ENCODE data around the gene KCNV2.
"Not testable (repeated sequence)": the region's sequence is repeated elsewhere in the genome, so short reads cannot be mapped to it uniquely, and the experiment has no call there.

KCNV2 gene

GRCh38 chr9:2717385-2717784 lies at the start of gene KCNV2:
KCNV2 (plus strand) TSS chr9:2717510; CDS start chr9:2717740, 230 bp downstream.
- DNase-seq (ENCODE audit: low spot score) = no peak

- no peak for DNase-seq (ENCODE audit: low spot score)
Observed at GRCh38 chr9:2673161-2673560, 44.1 kb upstream of the KCNV2 start.

GRCh38 chr9:2674141-2674824 lies 43.0 kb upstream of the KCNV2 start:
- DNase-seq (ENCODE audit: low spot score) = no peak

GRCh38 chr9:2675834-2676233 lies 41.5 kb upstream of the KCNV2 start:
- DNase-seq (ENCODE audit: low spot score) = no peak

GRCh38 chr9:2676466-2676865 lies 40.8 kb upstream of the KCNV2 start:
- DNase-seq (ENCODE audit: low spot score) = no peak

- no peak for DNase-seq (ENCODE audit: low spot score)
Observed at GRCh38 chr9:2677915-2678889, 39.1 kb upstream of the KCNV2 start.

GRCh38 chr9:2679011-2679410 lies 38.3 kb upstream of the KCNV2 start:
- DNase-seq (ENCODE audit: low spot score) = no peak

GRCh38 chr9:2681981-2682380 lies 35.3 kb upstream of the KCNV2 start:
- DNase-seq (ENCODE audit: low spot score) = no peak

DNA sequence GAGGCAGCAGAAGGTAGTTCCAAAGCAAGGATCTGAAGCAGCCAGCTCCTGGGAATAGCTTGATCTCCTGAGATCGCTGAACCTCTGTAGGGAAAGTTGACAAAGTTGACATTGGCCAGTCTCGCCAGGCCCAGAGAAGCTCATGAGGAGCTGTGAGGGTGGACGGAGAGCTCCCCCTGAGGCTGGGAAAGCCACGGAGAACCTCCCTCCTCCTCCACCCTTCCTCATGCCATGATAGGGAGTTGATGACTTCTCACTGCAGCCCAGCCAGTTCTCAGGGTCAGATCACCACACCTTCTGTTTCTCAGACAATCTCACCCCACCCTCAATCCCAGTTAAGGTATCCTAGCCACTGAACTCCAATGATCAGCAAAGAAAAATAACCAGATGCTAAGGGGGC lies 30.4 kb upstream of the KCNV2 start:
- DNase-seq (ENCODE audit: low spot score) = no peak

GRCh38 chr9:2688636-2689035 lies 28.7 kb upstream of the KCNV2 start:
- DNase-seq (ENCODE audit: low spot score) = no peak

DNA sequence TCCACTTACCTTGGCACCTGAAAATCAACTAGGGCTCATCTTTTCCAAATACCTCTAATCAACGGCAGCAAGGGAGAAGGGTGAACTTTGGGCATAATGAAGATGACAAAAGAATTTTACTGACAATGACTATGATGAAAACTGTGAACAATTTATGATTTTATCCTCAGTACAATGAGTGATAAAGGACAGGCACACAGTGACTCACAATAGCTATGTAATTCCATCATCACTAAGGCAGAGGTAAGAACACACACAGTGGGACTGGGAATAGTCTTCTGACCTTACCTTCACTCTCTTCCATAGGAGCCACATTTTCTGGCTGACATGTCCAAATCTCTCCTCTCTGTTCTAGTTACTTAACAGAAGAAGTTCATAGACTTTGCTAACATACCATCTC lies 26.1 kb upstream of the KCNV2 start:
- no peak for DNase-seq (ENCODE audit: low spot score)

GRCh38 chr9:2691626-2692025 lies 25.7 kb upstream of the KCNV2 start:
- no peak for DNase-seq (ENCODE audit: low spot score)

DNA sequence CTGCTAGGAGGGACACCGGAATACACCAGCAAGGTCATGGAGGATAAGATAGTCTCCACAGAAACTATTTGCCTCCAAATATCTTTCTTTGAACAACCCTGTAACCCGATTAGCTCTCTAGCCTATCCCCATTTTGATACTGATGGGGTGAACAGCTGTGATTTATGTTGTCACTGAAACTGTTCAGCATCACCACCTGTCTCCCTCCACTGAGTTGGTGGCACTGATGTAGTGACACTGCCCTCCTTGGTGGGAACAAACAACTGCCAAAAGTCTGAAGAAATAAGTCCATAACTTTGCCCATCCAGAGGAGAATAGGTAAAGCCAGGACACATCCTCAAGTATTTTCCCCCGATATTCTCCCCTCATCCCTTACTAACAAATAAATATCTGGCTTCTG lies 24.3 kb upstream of the KCNV2 start:
- DNase-seq (ENCODE audit: low spot score) = no peak

DNA sequence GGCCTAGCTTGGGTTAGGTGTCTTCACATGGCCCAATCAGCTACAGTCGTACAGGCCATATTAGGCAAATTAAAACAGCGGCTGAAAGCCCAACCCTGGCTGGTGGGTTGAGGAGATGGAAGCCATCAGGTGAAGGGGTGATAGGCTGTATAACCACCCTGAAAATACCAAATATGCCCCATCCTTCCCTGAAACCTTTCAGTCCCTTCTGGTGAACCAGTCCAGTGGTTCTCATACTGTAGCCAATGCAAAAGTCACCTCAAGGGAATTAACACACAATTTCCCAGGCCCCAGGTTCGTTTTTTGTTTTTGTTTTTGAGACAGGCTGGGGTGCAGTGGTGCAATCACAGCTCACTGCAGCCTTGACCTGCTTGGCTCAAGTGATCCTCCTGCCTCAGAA lies 19.8 kb upstream of the KCNV2 start:
- DNase-seq (ENCODE audit: low spot score) = no peak

DNA sequence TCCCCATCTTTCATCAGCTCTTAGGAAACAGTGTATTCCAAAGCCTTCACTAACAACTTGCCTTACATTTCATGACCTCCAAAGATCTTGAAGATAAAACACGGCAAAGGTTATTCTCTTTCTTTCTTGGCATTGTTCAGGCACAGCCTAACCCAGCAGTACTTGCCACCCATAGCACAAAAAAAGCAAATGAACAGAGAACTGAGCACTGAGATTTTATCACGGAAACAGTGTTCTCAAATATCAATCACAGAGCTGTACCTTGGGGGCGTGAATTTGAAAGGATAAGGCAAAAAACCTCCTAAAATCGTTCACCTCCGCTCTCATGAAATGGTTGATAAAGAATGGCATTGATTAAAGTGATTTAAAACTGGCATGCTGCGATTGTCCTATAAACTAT lies 16.9 kb upstream of the KCNV2 start:
- DNase-seq (ENCODE audit: low spot score) = no peak

GRCh38 chr9:2700909-2701550 lies 16.3 kb upstream of the KCNV2 start:
- DNase-seq (ENCODE audit: low spot score) = no peak

- no peak for DNase-seq (ENCODE audit: low spot score)
Observed at GRCh38 chr9:2704504-2704903, 12.8 kb upstream of the KCNV2 start.

DNA sequence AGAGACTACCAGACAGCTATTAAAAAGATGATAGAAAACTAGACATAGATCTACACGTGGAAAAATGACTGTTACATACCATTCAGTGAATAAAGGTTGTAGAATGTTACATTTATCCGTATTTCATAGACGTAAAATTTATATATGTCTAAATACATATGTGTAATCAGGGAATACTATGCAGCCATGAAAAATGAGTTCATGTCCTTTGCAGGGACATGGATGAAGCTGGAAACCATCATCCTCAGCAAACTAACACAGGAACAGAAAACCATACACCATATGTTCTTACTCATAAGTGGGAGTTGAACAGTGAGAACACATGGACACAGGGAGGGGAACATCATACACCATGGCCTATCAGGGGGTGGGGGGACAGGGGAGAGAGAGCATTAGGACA lies 10.1 kb upstream of the KCNV2 start:
- not testable (repeated sequence) for DNase-seq (ENCODE audit: low spot score)

DNA sequence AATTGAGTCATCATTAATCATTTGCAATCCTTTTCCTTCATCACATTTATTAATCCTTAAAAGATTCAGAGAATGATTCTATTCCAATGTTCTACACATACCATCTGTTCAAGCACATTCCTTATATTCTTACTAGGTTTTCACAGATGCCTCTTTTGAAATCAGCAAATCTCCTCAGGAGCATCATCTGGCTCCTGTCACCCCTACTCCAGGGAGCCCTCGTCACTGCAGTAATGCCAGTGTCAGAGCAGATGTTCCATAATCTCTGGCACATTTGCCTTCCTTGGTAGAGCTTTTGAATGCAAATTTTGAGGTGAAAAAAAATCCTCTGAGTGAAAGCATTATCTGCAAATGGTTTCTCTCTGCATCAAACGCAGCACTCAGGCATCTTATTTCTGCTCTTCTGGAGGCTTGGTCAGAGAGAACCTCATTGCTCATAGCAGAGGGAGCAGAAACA lies 7.6 kb upstream of the KCNV2 start:
- no peak for DNase-seq (ENCODE audit: low spot score)

- DNase-seq (ENCODE audit: low spot score) = no peak
Observed at GRCh38 chr9:2711716-2712115, 5.6 kb upstream of the KCNV2 start.

- no peak for DNase-seq (ENCODE audit: low spot score)
Observed at GRCh38 chr9:2718001-2718697, 839 bp downstream of the KCNV2 start.

GRCh38 chr9:2718698-2719033 lies 1.4 kb downstream of the KCNV2 start:
- DNase-seq (ENCODE audit: low spot score) = no peak
